ENCODE results near the gene POU2AF1. TPM values are rescaled to one million over a fixed set of nuclear protein-coding genes. Genes with fewer than 3 reads are reported as not detected.
A peak's percentile ranks its signal among the peaks of the same experiment; 100 is the strongest.

Gene POU2AF1
- total and polyA plus RNA-seq, 2 of the 13 experiments (the other 11 are each of a cell fraction or from before 2014, with no cell fraction given): 1.9 to 3.6 TPM

DNA sequence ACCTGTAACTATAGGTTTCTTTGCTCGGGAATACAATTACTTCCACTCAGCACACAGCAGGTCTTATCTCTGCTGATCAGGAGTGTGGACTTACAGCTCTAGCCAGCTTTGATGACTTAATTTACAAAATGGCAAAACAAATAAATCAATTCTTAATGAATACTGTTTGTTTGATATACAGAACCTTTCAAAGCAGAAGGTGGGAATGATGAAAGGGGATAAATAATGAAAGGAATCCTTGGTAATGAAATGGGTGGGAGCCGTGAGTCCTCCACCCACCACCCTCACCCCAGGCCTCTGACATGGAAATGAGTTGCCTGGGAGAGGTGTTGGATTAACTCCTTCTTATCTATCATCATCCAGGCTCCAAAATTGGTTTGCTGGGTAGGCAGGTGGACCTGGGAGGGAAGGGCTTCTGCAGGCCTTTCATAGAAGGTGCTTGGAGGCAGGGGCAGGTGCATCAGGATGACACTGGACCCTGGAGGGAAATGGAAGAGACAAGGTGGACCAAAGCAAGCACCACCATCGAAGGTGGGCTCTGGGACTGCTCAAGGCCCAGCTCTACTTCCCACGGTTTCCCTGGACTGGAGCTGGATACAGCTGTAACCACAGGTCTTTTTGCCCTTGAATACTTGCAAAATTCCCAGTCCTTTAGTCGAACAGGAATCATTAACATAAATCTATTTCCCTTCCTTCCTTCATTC is 23.0 kb downstream of the POU2AF1 start (continued):
- TF ChIP-seq THAP9 (CRISPR knock-in tag; IDR thresholded peaks at IDR 0.05; ENCODE audit: borderline replicate concordance) (no peak), JDP2 (CRISPR knock-in tag; IDR thresholded peaks at IDR 0.05; ENCODE audit: borderline replicate concordance) (no peak), POGZ (CRISPR knock-in tag; IDR thresholded peaks at IDR 0.05) (0 out of 2 replicates have a peak, but pooled peaks have one; percentile 31), RNF2 (conservative IDR thresholded peaks at IDR 0.05; ENCODE audit: low read depth) (no peak), SYNCRIP (IDR thresholded peaks at IDR 0.05; ENCODE audit: insufficient read depth, low read depth, low read length) (no peak), SP5 (CRISPR knock-in tag; IDR thresholded peaks at IDR 0.05; ENCODE audit: borderline replicate concordance, low read depth) (0 out of 2 replicates have a peak, but pooled peaks have one; percentile 20), GATA4 (IDR thresholded peaks at IDR 0.05; ENCODE audit: borderline replicate concordance, low read depth) (peak; percentile 69; the same call in 1 of the 2 replicates), NFIB (CRISPR knock-in tag; IDR thresholded peaks at IDR 0.05; ENCODE audit: borderline replicate concordance) (no peak), CREM (IDR thresholded peaks at IDR 0.05) (peak; percentile 46; the same call in 1 of the 2 replicates), CREM (CRISPR knock-in tag; IDR thresholded peaks at IDR 0.05) (no peak), KAT8 (CRISPR knock-in tag; IDR thresholded peaks at IDR 0.05) (no peak), PHF21A (CRISPR knock-in tag; IDR thresholded peaks at IDR 0.05) (0 out of 2 replicates have a peak, but pooled peaks have one; percentile 51), POLR2AphosphoS2 (IDR thresholded peaks at IDR 0.05; ENCODE audit: low read depth, low read length) (no peak), GABPA (IDR thresholded peaks at IDR 0.05; ENCODE audit: low read depth, low read length) (no peak), GABPA (CRISPR knock-in tag; IDR thresholded peaks at IDR 0.05; ENCODE audit: low read depth) (no peak)
- TF ChIP-seq, protein P1, sequence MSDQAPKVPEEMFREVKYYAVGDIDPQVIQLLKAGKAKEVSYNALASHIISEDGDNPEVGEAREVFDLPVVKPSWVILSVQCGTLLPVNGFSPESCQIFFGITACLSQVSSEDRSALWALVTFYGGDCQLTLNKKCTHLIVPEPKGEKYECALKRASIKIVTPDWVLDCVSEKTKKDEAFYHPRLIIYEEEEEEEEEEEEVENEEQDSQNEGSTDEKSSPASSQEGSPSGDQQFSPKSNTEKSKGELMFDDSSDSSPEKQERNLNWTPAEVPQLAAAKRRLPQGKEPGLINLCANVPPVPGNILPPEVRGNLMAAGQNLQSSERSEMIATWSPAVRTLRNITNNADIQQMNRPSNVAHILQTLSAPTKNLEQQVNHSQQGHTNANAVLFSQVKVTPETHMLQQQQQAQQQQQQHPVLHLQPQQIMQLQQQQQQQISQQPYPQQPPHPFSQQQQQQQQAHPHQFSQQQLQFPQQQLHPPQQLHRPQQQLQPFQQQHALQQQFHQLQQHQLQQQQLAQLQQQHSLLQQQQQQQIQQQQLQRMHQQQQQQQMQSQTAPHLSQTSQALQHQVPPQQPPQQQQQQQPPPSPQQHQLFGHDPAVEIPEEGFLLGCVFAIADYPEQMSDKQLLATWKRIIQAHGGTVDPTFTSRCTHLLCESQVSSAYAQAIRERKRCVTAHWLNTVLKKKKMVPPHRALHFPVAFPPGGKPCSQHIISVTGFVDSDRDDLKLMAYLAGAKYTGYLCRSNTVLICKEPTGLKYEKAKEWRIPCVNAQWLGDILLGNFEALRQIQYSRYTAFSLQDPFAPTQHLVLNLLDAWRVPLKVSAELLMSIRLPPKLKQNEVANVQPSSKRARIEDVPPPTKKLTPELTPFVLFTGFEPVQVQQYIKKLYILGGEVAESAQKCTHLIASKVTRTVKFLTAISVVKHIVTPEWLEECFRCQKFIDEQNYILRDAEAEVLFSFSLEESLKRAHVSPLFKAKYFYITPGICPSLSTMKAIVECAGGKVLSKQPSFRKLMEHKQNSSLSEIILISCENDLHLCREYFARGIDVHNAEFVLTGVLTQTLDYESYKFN (CRISPR knock-in tag; conservative IDR thresholded peaks at IDR 0.05): peak; percentile 33; the same call in 1 of the 2 replicates
- TF ChIP-seq, protein P2, sequence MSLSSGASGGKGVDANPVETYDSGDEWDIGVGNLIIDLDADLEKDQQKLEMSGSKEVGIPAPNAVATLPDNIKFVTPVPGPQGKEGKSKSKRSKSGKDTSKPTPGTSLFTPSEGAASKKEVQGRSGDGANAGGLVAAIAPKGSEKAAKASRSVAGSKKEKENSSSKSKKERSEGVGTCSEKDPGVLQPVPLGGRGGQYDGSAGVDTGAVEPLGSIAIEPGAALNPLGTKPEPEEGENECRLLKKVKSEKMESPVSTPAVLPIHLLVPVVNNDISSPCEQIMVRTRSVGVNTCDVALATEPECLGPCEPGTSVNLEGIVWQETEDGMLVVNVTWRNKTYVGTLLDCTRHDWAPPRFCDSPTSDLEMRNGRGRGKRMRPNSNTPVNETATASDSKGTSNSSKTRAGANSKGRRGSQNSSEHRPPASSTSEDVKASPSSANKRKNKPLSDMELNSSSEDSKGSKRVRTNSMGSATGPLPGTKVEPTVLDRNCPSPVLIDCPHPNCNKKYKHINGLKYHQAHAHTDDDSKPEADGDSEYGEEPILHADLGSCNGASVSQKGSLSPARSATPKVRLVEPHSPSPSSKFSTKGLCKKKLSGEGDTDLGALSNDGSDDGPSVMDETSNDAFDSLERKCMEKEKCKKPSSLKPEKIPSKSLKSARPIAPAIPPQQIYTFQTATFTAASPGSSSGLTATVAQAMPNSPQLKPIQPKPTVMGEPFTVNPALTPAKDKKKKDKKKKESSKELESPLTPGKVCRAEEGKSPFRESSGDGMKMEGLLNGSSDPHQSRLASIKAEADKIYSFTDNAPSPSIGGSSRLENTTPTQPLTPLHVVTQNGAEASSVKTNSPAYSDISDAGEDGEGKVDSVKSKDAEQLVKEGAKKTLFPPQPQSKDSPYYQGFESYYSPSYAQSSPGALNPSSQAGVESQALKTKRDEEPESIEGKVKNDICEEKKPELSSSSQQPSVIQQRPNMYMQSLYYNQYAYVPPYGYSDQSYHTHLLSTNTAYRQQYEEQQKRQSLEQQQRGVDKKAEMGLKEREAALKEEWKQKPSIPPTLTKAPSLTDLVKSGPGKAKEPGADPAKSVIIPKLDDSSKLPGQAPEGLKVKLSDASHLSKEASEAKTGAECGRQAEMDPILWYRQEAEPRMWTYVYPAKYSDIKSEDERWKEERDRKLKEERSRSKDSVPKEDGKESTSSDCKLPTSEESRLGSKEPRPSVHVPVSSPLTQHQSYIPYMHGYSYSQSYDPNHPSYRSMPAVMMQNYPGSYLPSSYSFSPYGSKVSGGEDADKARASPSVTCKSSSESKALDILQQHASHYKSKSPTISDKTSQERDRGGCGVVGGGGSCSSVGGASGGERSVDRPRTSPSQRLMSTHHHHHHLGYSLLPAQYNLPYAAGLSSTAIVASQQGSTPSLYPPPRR (CRISPR knock-in tag; IDR thresholded peaks at IDR 0.05; ENCODE audit: borderline replicate concordance): peak; percentile 52; the same call in 1 of the 2 replicates
- TF ChIP-seq, protein P3, sequence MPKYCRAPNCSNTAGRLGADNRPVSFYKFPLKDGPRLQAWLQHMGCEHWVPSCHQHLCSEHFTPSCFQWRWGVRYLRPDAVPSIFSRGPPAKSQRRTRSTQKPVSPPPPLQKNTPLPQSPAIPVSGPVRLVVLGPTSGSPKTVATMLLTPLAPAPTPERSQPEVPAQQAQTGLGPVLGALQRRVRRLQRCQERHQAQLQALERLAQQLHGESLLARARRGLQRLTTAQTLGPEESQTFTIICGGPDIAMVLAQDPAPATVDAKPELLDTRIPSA (CRISPR knock-in tag; IDR thresholded peaks at IDR 0.05; ENCODE audit: borderline replicate concordance): no peak
